22Rv1 (cell line): ENCODE measurements around the gene ZNF888.

Experiments
- ZFX ChIP-seq: fragments of 450-650 bp; IDR thresholded peaks from 2 replicates; pipeline ENCODE4 v1.6.1; 2017; ENCODE audit warnings: antibody characterized with exemption, borderline replicate concordance
- TF ChIP-seq, protein P1 (sequence below): fragments of 450-650 bp; IDR thresholded peaks from 2 replicates; pipeline ENCODE4 v1.5.1; 2017; ENCODE audit warnings: mild to moderate bottlenecking

DNA sequence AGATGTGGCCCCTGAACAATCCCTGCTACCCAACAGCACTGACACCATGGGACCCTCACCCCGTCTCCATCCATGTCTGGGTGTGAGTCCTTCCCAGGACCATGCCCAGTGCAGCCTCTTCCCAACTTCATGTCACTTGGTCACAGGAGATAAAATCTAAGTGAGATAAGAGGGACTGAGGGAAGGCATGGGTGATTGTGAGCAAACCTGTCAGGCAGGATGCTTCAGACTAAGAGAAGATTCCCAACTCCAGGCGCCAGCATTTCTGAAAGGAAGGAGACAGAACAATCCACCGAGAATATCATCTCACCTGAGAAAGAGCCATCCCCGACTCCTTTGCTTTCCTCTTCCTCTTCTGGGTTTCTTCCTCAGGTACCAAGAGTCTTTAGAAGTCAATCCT, 33.3 kb downstream of the ZNF888 start:
- TF ChIP-seq, protein P1, sequence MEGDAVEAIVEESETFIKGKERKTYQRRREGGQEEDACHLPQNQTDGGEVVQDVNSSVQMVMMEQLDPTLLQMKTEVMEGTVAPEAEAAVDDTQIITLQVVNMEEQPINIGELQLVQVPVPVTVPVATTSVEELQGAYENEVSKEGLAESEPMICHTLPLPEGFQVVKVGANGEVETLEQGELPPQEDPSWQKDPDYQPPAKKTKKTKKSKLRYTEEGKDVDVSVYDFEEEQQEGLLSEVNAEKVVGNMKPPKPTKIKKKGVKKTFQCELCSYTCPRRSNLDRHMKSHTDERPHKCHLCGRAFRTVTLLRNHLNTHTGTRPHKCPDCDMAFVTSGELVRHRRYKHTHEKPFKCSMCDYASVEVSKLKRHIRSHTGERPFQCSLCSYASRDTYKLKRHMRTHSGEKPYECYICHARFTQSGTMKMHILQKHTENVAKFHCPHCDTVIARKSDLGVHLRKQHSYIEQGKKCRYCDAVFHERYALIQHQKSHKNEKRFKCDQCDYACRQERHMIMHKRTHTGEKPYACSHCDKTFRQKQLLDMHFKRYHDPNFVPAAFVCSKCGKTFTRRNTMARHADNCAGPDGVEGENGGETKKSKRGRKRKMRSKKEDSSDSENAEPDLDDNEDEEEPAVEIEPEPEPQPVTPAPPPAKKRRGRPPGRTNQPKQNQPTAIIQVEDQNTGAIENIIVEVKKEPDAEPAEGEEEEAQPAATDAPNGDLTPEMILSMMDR: no peak
- no peak for TF ChIP-seq ZFX
